GM19467 (cell line): ENCODE data around the gene SYF2.
"Not testable (repeated sequence)": the region's sequence is repeated elsewhere in the genome, so short reads cannot be mapped to it uniquely, and the experiment has no call there.

Experiments
- ATAC-seq: cut with Tn5 transposase; IDR thresholded peaks from one replicate; pipeline ENCODE4 v1.9.1; 2021; ENCODE audit warnings: mild to moderate bottlenecking, moderate library complexity; ENCODE audit not compliant: unreplicated experiment

Gene SYF2

DNA sequence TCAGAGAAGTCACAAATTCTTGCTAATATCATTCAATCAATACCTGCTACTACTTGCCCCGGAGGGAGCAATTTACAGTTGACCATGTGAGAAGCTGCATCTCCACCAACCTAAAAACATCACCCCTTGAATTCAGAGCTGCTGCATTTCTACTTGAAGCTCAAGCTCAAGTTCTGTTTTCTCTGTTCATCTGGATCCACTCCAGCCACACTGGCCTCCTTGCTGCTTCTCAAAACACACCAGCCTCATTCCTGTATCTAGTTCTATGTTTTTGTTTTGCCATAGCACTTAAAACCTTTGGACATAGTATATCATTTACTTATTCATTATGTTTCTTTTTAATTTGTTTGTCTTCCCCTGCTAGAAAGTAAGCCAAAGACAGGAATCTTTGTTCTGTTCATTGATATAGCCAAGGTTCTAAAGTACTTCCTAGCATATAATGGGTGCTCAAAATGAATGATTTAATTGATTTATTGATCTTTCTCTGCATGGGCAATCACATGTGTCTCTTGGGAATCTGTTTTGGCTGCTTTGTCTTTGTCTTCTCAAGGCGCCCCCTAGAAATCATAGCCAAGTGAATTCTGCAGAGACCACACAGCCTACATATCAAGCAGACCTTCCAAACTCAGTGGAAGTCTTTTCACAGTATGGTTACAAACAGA, 23.6 kb downstream of the SYF2 start:
- ATAC-seq, result no peak

DNA sequence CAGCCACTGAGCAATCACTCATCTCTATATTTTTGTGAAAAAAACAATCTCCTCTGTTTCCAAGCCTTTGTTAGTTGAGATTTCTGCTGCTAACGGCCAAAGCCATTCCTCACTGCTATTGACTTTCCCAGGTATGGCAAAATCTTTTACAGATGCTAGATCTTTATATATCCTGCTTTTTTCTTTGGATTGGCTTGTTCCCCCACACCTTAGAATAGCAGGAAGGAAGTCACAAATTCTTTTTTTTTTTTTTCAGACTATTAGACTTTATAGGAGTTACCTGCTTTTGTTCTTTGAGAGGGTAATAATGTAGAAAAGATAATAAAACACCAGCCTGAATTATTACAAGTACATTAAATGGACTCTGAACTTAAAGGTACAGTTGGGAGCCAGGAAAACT, 24.2 kb downstream of the SYF2 start:
- ATAC-seq, result no peak

DNA sequence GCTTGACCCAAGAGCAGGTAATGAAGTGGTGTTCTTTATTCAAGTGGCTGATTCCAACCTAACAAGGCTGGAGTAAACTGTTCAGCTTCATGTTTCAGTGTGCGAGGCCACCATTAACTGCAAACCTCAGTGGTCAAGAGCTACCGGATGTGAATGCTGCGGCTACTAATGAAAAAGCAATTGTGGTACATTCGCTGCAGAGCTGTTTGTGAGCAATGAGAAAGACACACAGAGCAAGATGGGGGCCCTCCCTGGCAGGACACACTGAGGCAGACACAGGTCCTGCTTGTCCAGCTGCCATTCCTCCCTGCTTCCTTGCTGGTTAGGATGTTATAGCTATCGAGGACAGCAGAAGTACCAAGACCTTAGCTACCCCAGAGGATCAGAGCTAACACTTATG, 26.1 kb downstream of the SYF2 start:
- ATAC-seq, result no peak

- no peak for ATAC-seq
Measured at GRCh38 chr1:25205786-25206185, 26.5 kb downstream of the SYF2 start.

DNA sequence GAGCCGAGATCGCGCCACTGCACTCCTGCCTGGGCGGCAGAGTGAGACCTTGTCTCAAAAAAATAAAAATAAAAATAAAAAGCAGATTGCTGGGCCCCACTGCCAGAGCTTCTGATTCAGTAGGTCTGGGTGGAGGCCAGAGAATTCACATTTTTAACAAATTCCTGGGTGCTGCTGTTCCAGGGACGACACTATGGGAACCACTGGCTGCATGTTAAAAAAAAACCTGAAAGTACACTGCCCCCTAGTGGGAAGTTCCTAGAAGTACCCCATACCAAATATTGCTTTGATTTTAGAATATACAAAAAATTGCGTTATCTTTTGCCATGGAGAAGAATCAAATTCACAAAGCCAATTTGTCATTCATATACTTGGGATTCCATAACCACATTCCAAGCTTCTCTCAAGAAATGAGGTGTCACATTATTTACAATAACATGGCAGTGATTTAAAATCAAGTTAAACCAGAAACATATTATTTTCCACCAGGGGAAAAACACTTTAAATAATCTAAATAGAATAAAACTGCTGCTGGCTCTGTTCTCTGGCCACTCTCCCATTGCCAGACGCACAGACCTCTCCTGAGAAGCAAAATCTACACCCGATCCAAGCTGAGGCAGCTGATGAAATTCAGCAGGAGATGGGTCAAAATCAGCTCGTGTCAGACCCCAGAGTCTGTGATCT, 27.4 kb downstream of the SYF2 start:
- no peak for ATAC-seq

DNA sequence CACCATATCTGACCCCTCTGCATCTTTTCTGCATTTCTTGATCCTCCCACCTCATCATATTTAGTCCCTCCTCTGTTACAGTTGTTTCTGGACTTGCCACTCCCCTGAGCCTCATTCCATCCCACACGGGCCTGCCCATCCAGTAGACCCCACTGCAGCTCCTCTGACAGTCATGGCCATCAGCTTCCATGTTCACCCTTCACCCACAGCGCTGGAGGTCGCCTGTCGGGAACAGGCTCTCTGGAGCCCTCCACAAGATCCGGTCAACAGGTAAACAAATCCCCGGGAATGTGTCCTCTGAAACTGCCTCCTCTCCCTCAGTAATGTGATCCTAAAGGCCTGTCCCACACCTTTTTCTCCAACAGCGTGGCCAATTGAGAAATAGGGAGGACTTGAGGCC, 31.3 kb downstream of the SYF2 start:
- no peak for ATAC-seq

GRCh38 chr1:25199819-25200620, 32.3 kb downstream of the SYF2 start:
- no peak for ATAC-seq

DNA sequence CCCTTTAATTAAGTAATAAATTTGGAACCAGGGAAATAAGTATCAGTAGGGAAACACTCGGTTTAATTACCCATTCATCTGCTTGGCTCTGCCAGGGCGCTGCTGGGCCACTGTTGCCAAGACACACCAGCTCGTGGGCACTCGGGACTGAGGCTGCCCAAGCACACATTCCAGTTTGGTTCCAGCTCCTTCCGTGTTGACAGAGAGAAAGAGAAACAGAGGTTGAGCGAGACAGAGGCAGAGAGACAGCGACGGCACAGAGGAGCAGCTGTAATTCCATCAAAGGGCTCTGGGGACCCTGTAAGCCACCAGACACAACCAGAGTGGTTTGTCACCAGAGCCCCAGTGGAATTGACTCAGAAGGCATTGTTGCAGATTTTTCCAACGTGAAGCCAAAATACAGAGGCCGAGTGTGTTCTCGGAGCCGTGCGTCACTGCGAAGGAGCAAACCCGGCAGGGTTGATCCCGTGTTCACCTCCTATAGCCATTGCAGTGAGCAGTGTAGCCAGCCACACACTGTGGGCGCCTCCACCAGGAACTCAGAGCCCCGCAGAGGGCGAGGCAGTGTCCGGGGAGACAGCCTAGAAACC, 33.5 kb downstream of the SYF2 start:
- ATAC-seq, result no peak

DNA sequence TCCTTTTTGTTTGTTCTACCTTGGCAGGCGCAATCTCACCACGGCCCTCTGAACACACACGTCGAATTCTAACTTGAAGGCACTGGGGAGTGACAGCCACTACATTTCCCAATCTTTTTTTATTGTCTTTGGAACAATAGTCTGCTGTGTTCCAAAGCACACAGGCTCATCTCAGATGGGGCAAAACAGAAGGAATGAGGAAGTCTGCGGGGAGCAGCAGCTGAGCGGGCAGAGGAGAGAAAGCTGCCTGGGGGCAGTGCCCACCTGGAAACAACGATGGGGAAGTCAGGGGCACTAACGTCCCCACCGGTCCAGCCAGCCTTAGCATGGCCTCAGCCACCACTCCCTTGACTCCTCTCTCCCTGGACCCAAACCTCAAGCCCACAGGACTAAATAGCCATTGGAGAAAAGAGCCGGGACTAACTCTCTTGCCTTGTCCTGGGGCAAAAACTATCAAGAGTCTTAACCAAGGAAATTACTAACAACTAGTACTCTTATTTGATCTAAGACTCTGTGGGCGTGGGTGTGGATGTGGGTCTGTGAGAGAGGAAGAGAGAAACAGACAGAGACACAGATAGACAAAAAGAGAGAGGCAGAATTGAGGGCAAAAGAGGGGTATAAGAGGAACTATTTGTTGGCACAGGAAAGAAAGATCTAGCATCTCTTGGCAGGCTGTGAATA, 34.2 kb downstream of the SYF2 start:
- no peak for ATAC-seq

DNA sequence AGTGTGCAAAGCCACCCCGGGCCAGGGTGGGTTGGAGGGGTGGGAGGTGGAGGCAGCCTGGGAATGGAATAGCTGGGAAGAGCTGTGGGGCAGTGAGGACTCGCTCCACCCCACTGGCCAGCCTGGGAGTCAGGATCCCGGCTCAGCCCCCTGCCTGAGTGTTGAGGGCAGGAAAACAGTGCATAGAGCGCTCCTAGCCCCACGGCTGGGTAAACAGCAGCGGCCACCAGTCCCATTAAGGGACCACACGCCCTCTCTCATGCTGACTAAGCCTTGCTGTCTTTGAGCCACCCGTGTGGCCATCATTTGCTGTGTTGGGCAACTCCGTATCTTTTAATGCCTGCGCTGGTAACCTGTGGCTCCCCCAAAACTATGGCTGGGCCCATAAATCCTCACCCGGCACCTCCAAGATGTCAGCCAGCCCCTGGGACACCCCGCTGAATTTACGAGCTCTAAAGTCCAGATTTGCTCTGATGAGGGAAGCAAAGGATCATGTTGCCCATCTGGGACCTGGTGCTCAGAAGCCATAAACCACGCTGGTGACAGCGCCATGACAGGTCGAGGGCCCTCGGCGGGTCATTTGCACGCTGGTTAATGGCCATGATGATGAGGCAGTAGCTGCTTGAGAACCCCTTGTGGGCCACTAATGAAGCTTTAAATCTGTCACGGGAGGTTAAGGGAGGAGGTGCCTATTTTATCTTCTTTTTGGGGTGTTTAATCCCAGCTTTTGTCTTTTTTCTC, 34.9 kb downstream of the SYF2 start:
- no peak for ATAC-seq

DNA sequence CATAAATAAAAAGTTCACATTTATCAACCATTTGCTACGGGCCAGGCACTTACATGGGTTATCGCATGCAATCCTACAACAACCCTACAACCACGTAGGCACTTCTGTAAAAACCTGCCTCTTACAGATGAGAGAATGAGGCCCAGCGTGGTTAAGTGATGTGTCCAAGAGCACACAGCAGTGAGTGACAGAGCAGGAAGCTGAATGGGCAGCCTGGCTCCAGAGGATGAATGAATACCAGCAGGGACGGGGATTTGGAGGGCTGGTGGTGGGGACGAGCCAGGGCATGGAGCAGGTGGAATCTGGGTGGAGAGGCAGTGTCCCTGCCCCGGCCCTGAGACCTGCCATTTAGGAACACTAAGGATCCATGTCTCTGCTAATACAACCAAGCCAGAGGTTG, 35.5 kb downstream of the SYF2 start:
- ATAC-seq, result no peak

- no peak for ATAC-seq
Measured at GRCh38 chr1:25195835-25196234, 36.5 kb downstream of the SYF2 start.

DNA sequence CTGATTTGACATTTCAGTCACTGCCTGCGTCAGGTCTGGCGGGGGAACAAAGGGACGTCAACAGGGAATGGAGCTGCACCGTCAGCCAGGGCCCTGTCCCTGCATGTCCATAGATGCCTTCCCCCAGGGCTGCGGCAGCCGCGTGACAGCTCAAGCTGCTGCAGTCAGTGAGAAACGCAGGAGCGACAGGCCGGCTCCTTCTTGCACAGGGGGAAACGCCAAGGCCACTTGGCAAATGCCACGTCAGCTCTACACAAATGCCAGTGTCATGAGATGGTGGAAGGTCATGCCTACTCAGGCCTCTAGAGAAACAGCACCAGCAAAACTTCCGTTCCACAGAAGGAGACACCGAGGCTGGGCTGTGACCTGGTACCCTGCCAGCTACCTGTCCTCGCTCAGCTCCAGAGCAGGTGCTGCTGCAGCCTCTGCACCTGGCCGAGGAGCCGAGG, 37.7 kb downstream of the SYF2 start:
- ATAC-seq, result no peak

GRCh38 chr1:25194054-25194453, 38.2 kb downstream of the SYF2 start:
- no peak for ATAC-seq

DNA sequence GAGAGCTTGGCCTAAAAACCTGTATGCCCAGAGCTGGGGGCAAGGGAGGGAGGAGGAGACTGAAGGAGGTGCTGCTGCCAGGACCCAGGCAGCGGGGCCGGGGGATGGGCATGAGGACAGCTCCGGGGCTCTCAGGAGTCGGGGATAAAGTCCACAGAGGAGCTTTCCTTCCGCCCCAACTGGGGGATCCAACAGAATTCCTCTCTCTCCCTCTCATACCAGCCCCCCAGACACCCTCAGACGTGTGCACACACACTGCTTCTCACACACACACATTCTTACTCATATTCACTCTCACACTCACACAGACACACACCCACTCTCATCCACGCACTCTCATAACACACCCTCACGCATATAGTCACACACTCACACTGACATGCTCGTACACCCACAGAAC, 39.1 kb downstream of the SYF2 start:
- no peak for ATAC-seq

GRCh38 chr1:25192154-25192553, 40.1 kb downstream of the SYF2 start:
- ATAC-seq, result no peak

- no peak for ATAC-seq
Measured at GRCh38 chr1:25190260-25190659, 42.0 kb downstream of the SYF2 start.

DNA sequence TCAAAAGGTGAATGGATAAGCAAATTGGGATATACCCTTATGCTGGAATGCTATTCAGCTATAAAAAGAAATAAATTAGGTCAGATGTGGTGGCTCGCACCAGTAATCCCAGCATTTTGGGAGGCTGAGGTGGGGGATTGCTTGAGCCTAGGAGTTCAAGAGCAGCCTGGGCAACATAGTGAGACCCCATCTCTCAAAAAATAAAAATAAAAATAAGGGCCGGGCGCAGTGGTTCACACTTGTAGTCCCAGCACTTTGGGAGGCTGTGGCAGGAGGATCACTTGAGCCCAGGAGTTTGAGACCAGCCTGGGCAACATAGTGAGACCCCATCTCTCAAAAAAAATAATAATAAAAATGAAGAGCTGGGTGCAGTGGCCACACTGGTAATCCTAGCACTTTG, 44.4 kb downstream of the SYF2 start:
- not testable (repeated sequence) for ATAC-seq

DNA sequence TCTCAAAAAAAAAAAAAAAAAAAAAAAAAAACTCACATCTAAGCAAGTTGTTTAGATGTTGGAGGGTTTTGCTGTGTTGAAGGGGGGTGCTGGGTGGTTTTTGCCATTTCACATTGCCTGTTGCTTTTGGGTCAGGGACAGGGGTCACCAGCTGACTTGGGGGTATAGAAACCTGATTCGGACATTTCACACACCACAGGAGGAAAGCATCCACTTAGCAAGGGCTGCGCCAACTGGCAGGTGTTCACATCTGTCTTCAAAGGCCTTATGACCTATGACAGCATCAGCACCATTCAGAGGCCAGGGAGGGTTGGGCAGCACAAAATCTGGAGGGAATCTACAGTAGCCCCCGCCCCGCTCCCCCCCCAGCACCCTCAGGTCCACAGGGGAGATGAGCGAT, 45.2 kb downstream of the SYF2 start:
- ATAC-seq, result no peak
